ENCODE measurements around the gene PARVG. TPM values are rescaled to one million over a fixed set of nuclear protein-coding genes. Genes with fewer than 3 reads are reported as not detected.

The PARVG gene
- total and polyA plus RNA-seq, 2 experiments from 2014 or later: not detected

DNA sequence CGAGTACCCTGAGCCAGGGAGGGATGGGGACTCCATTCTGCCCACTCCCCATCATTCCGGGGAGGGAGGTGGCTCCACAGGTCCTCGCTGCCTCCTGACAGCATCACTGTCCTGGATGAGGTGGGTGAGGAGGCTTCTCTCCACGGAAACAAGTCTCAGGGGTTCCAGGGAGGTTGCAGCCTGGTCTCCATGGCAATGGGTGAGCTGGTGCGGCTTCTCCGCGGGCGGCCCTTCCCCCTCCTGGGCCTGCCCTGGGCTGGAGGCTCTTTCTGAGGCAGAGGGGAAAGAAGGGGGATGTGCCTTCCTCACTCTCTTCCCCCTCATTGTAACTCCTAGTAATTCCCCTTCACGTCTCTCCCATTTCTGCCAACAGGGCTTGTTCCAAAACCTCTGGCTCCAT, 37.1 kb upstream of the PARVG start:
- TF ChIP-seq EZH2phosphoT487 (IDR thresholded peaks at IDR 0.05; ENCODE audit: insufficient read depth, low read depth): no peak
- TF ChIP-seq EZH2 (IDR thresholded peaks at IDR 0.05; ENCODE audit: insufficient read depth, poor library complexity, severe bottlenecking): no peak
- in situ Hi-C loops (cut with MboI): no loop called here
- H3K4me1 ChIP-seq (ENCODE audit: insufficient read depth): no peaks in the 10 kb centered on the region
- H3K9ac ChIP-seq: no peak overlapping the region
- no peaks in the 10 kb centered on the region for H3K27me3 ChIP-seq (replicated peaks; ENCODE audit: insufficient read depth)
- no peaks in the 10 kb centered on the region for H3K9me2 ChIP-seq (ENCODE audit: insufficient read depth)
- no peaks in the 10 kb centered on the region for H3K79me2 ChIP-seq (ENCODE audit: insufficient read depth)
- 69 to 74% methylated on average over 9 of the region's 9 CpGs for WGBS, 2 experiments (ENCODE audit: low coverage in 1 of 2, low lambda C conversion rate in 2 of 2, missing lambda C conversion rate in 2 of 2)
- no peak overlapping the region for H2AFZ ChIP-seq
- DNase-seq: no peak
- H3K9me3 ChIP-seq (ENCODE audit: low read depth): no peaks in the 10 kb centered on the region
- H3F3A ChIP-seq (ENCODE audit: insufficient read depth): no peaks in the 10 kb centered on the region
- no peak overlapping the region for H3K27ac ChIP-seq
- peaks cover 5% of the 10 kb centered on the region; the same call in 1 of the 2 replicates for H3K36me3 ChIP-seq (ENCODE audit: low read depth)
- no peaks in the 10 kb centered on the region for H4K20me1 ChIP-seq (ENCODE audit: insufficient read depth)
- H3K4me3 ChIP-seq: no peak overlapping the region
- no peak overlapping the region for H3K4me2 ChIP-seq (ENCODE audit: unreplicated experiment)

GRCh38 chr22:44144046-44144569, 36.6 kb upstream of the PARVG start:
- Histone ChIP-seq H3K27ac (no peak overlapping the region), H3K4me1 (ENCODE audit: insufficient read depth) (no peaks in the 10 kb centered on the region), H3K9me3 (ENCODE audit: low read depth) (no peaks in the 10 kb centered on the region), H3K9ac (no peak overlapping the region), H3F3A (ENCODE audit: insufficient read depth) (no peaks in the 10 kb centered on the region), H3K27me3 (replicated peaks; ENCODE audit: insufficient read depth) (no peaks in the 10 kb centered on the region), H4K20me1 (ENCODE audit: insufficient read depth) (no peaks in the 10 kb centered on the region), H3K4me3 (no peak overlapping the region), H3K9me2 (ENCODE audit: insufficient read depth) (no peaks in the 10 kb centered on the region), H2AFZ (no peak overlapping the region), H3K36me3 (ENCODE audit: low read depth) (peaks cover 2% of the 10 kb centered on the region; the same call in 1 of the 2 replicates), H3K79me2 (ENCODE audit: insufficient read depth) (no peaks in the 10 kb centered on the region), H3K4me2 (ENCODE audit: unreplicated experiment) (no peak overlapping the region)
- WGBS, 2 experiments (ENCODE audit: low coverage in 1 of 2, low lambda C conversion rate in 2 of 2, missing lambda C conversion rate in 2 of 2): 82 to 85% methylated on average over 10 of the region's 10 CpGs
- no peak for TF ChIP-seq EZH2 (IDR thresholded peaks at IDR 0.05; ENCODE audit: insufficient read depth, poor library complexity, severe bottlenecking)
- no peak for TF ChIP-seq EZH2phosphoT487 (IDR thresholded peaks at IDR 0.05; ENCODE audit: insufficient read depth, low read depth)
- in situ Hi-C loops (cut with MboI): no loop called here
- DNase-seq: no peak

DNA sequence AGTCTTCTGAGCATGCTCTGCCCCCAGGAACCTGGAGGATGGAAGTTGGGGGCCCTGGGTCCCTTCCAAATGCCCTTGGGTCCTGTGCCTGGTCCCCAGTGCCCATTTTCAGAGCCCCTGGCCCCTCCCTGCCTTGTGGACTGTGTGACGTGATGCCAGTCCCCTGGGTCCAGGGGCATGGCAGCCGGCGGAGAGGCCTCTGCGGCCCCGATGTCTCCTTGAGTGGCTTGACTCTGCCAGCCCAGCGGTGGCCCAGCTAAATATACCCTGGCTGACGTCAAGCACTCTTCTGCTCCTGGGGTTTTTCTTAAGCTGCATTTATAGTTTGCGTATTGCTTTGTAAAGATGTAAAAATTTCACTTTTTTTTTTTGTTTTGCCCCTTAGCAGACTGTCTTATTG, 35.2 kb upstream of the PARVG start:
- Histone ChIP-seq H3K36me3 (ENCODE audit: low read depth) (no peaks in the 10 kb centered on the region; the same call in 1 of the 2 replicates), H2AFZ (no peak overlapping the region), H3K4me2 (ENCODE audit: unreplicated experiment) (no peak overlapping the region), H3K79me2 (ENCODE audit: insufficient read depth) (no peaks in the 10 kb centered on the region), H3K4me1 (ENCODE audit: insufficient read depth) (no peaks in the 10 kb centered on the region), H3K27ac (no peak overlapping the region), H3F3A (ENCODE audit: insufficient read depth) (no peaks in the 10 kb centered on the region), H4K20me1 (ENCODE audit: insufficient read depth) (no peaks in the 10 kb centered on the region), H3K9ac (no peak overlapping the region), H3K9me2 (ENCODE audit: insufficient read depth) (no peaks in the 10 kb centered on the region), H3K4me3 (no peak overlapping the region), H3K9me3 (ENCODE audit: low read depth) (no peaks in the 10 kb centered on the region), H3K27me3 (replicated peaks; ENCODE audit: insufficient read depth) (no peaks in the 10 kb centered on the region)
- 61 to 67% methylated on average over 7 to 8 of the region's 8 CpGs for WGBS, 2 experiments (ENCODE audit: low coverage in 1 of 2, low lambda C conversion rate in 2 of 2, missing lambda C conversion rate in 2 of 2)
- in situ Hi-C loops (cut with MboI): no loop called here
- no peak for DNase-seq
- TF ChIP-seq EZH2phosphoT487 (IDR thresholded peaks at IDR 0.05; ENCODE audit: insufficient read depth, low read depth): no peak
- no peak for TF ChIP-seq EZH2 (IDR thresholded peaks at IDR 0.05; ENCODE audit: insufficient read depth, poor library complexity, severe bottlenecking)

DNA sequence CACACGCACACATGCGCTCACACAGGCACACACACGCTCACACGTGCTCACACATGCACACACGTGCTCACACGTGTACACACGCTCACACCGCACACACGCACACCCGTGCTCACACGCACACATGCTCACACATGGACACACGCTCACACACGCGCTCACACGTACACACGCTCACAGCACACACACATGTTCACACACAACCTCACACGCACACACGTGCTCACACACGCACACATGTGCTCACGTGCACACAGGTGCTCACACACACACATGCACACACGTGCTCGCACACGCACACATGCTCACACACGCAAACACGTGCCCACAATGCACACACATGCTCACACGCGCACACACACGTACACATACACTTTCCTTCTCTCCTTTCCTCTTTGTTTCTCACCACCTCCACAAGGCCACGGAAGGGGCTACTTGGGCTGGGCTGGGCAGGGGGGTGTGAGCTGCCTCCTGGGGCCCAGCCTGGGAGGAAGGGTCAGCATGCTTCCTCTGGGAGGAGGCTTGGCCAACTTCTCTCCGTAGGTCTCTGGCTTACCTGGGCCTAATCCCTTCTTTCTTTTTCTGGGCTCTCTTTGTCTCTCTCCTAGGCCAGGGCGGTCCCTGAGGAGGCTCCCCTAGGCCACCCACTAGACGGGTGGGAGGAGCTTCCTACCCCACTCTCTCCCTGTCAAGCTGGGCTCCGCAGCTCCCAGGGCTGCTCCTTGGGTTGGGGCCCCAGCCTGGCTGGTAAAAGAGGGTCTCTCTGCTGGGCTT, 34.5 kb upstream of the PARVG start:
- in situ Hi-C loops (cut with MboI): no loop called here

More for the DNA sequence above, 34.5 kb upstream of the PARVG start:
- no peak overlapping the region for H3K27ac ChIP-seq
- H3K36me3 ChIP-seq (ENCODE audit: low read depth): no peaks in the 10 kb centered on the region; the same call in 1 of the 2 replicates
- H3K9me2 ChIP-seq (ENCODE audit: insufficient read depth): no peaks in the 10 kb centered on the region
- no peaks in the 10 kb centered on the region for H3K79me2 ChIP-seq (ENCODE audit: insufficient read depth)
- TF ChIP-seq EZH2 (IDR thresholded peaks at IDR 0.05; ENCODE audit: insufficient read depth, poor library complexity, severe bottlenecking) (no peak), EZH2phosphoT487 (IDR thresholded peaks at IDR 0.05; ENCODE audit: insufficient read depth, low read depth) (no peak)
- H3K4me3 ChIP-seq: no peak overlapping the region
- no peak overlapping the region for H3K4me2 ChIP-seq (ENCODE audit: unreplicated experiment)
- no peak overlapping the region for H3K9ac ChIP-seq
- WGBS, 2 experiments (ENCODE audit: low coverage in 1 of 2, low lambda C conversion rate in 2 of 2, missing lambda C conversion rate in 2 of 2): 79 to 86% methylated on average over 27 to 33 of the region's 33 CpGs
- DNase-seq: no peak
- H3F3A ChIP-seq (ENCODE audit: insufficient read depth): no peaks in the 10 kb centered on the region
- no peaks in the 10 kb centered on the region for H4K20me1 ChIP-seq (ENCODE audit: insufficient read depth)
- no peak overlapping the region for H2AFZ ChIP-seq
- no peaks in the 10 kb centered on the region for H3K4me1 ChIP-seq (ENCODE audit: insufficient read depth)
- H3K27me3 ChIP-seq (replicated peaks; ENCODE audit: insufficient read depth): no peaks in the 10 kb centered on the region
- no peaks in the 10 kb centered on the region for H3K9me3 ChIP-seq (ENCODE audit: low read depth)

All from GM23248 (cell line).